Psoas muscle (tissue), 8 donors: Measurements from ENCODE around the gene MUC15. TPM values are rescaled to one million over a fixed set of nuclear protein-coding genes. Genes with fewer than 3 reads are reported as not detected.

Experiments used
- ATAC-seq, 4 donors: fragments of 200-7000 bp; cut with Tn5 transposase; one replicate each; pipeline ENCODE4 v1.9.1; 2020; ENCODE audit warnings: moderate library complexity in 3 of 4, mild to moderate bottlenecking in 2 of 4
- DNase-seq, 2 donors: peaks; one replicate each; pipeline ENCODE4 v3.0.0-alpha.2; 2020
- H3K27ac ChIP-seq: fragments of 200-600 bp; one replicate; pipeline ENCODE4 v1.8.0; 2022
- H3K27me3 ChIP-seq, 3 donors: fragments of 200-600 bp in 1 of 3; one replicate each; pipeline versions ENCODE4 v1.6.1 to v1.8.0; 2013 to 2022; ENCODE audit warnings: low read length in 2 of 3, mild to moderate bottlenecking in 2 of 3, moderate library complexity in 1 of 3; ENCODE audit not compliant: insufficient read depth in 3 of 3
- H3K36me3 ChIP-seq, 2 donors: fragments of 200-600 bp in 1 of 2; one replicate each; pipeline versions ENCODE4 v1.6.1 to v1.8.0; 2013 to 2022; ENCODE audit warnings: low read depth in 1 of 2, mild to moderate bottlenecking in 1 of 2, moderate library complexity in 1 of 2; ENCODE audit not compliant: insufficient read depth in 1 of 2
- H3K4me1 ChIP-seq: fragments of 200-600 bp; one replicate; pipeline ENCODE4 v1.8.0; 2022
- H3K4me3 ChIP-seq: fragments of 200-600 bp; one replicate; pipeline ENCODE4 v1.8.0; 2022; ENCODE audit warnings: mild to moderate bottlenecking
- H3K9me3 ChIP-seq: fragments of 200-600 bp; one replicate; pipeline ENCODE4 v1.8.0; 2022
- WGBS, 3 donors: extraction: QIAGEN DNeasy Blood & Tissue Kit; methylation state at CpG; one replicate each; pipeline versions ENCODE4 v1.1.6 to v1.1.7; 2013; 5-methylcytosine and 5-hydroxymethylcytosine counted together
- intact Hi-C, 2 donors: fragments of 100-400 bp; cut with DNase I; formaldehyde crosslinking; loops; one replicate each; pipeline versions ENCODE4 v1.11.0 to v1.14.2; 2022
- polyA plus RNA-seq, 3 donors: library from polyadenylated mRNA; stranded (reverse); fragments of 200-250 nt; gene quantifications; one replicate each; pipeline ENCODE4 v1.2.3, GENCODE V29; 2013
- total RNA-seq, 4 donors: library from RNA; stranded (reverse); fragmentation: NEBNext Ultra II Directional in 2 of 4; extraction: Animal tissue kit (Norgen Biotek cat#: 25700) in 2 of 4; gene quantifications; one replicate each; pipeline versions ENCODE4 v1.2.1 to v1.2.4, GENCODE V29; 2021 to 2023
- TF ChIP-seq, protein P1 (sequence below): fragments of 200-600 bp; IDR thresholded peaks from one replicate; pipeline ENCODE4 v1.8.0; 2022; ENCODE audit warnings: antibody characterized with exemption
- donor health status: healthy with polysubstance abuse.
- donor health status: DM: no; HTN: no; CAD: no; lungs with moderate emphysema.
- donor health status: Bipolar disorder and iron deficiency.
- donor health status: healthy.
- donor health status: DM: yes; HTN: yes; CAD: no.
- donor health status: DM: no; HTN: no; CAD: no.
- donor health status: DM: no; HTN: no; CAD: no.
- donor health status: DM: yes; HTN: yes; CAD: no.

The MUC15 gene
- total and polyA plus RNA-seq, 7 donors, result not detected

DNA sequence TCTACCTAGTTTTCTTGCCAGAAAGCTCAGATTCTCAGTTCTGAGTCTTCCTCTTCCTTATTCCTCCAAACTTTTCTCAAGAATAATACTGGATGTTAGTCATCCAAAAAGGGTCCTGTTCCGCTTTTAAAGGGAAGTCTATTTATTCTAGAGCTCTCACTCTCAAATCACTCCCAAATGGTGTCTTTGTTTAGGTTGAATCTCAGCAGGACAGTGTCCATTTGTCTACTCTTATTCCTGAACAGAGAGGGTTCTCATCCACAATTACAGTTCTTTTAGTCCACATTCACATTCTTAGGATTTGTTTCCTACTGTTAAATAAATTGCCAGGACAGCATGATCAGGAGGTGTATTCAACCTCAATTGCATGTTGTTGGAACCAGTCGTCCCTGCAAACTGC lies 61.3 kb downstream of the MUC15 start:
- DNase-seq (no peak), ATAC-seq (no peak)
- Histone ChIP-seq H3K4me3 (no peak overlapping the region), H3K27ac (no peak overlapping the region), H3K36me3 (no peaks in the 10 kb centered on the region), H3K27me3 (no peaks in the 10 kb centered on the region), H3K4me1 (no peaks in the 10 kb centered on the region), H3K9me3 (no peaks in the 10 kb centered on the region)
- 72 to 87% (median 79%) methylated on average over 2 of the region's 2 CpGs for WGBS, 3 donors
- intact Hi-C loops, result no loop called here
- TF ChIP-seq, protein P1, sequence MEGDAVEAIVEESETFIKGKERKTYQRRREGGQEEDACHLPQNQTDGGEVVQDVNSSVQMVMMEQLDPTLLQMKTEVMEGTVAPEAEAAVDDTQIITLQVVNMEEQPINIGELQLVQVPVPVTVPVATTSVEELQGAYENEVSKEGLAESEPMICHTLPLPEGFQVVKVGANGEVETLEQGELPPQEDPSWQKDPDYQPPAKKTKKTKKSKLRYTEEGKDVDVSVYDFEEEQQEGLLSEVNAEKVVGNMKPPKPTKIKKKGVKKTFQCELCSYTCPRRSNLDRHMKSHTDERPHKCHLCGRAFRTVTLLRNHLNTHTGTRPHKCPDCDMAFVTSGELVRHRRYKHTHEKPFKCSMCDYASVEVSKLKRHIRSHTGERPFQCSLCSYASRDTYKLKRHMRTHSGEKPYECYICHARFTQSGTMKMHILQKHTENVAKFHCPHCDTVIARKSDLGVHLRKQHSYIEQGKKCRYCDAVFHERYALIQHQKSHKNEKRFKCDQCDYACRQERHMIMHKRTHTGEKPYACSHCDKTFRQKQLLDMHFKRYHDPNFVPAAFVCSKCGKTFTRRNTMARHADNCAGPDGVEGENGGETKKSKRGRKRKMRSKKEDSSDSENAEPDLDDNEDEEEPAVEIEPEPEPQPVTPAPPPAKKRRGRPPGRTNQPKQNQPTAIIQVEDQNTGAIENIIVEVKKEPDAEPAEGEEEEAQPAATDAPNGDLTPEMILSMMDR, result no peak

DNA sequence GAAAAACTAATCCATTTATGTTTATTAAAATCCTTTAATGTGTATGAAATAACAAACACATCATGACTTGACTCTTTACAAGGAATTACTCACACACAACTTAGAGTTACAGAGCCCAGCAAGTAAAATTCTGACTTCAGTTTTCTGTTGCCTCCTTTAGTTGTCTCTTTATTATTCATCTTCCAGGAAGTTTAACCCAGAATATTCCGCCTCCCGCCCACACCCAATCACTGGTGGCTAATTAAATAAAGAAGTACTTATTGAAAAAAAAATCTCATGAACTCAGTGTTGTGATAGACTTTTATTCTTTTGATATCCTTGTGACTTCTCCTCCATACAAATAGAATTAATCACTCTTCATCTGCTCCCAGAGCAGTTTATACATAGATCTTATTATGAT lies 61.9 kb downstream of the MUC15 start:
- Histone ChIP-seq H3K36me3 (no peaks in the 10 kb centered on the region), H3K9me3 (no peaks in the 10 kb centered on the region), H3K4me3 (no peak overlapping the region), H3K27me3 (no peaks in the 10 kb centered on the region), H3K4me1 (no peaks in the 10 kb centered on the region), H3K27ac (no peak overlapping the region)
- intact Hi-C loops, result no loop called here
- no peak for ATAC-seq
- DNase-seq, result no peak
- TF ChIP-seq, protein P1, result no peak
- 91 to 97% (median 93%) methylated on average over 2 of the region's 2 CpGs for WGBS, 3 donors

Other genes with a start within 250 kb of the MUC15 start
- gene ANO3, start 240.1 kb downstream of the MUC15 start, total RNA-seq, result not detected
- gene ANO3, start 240.1 kb downstream of the MUC15 start, polyA plus RNA-seq, result under 1 TPM in 1 of 3 donors, not detected in 2; 0.01 TPM
- not detected for gene SLC5A12, start 149.8 kb upstream of the MUC15 start, total RNA-seq
- gene SLC5A12, start 149.8 kb upstream of the MUC15 start, polyA plus RNA-seq, result under 1 TPM in 1 of 3 donors, not detected in 2; 0.03 TPM